H9 (cell line): ENCODE measurements around the gene POLR3H. TPM values are rescaled to one million over a fixed set of nuclear protein-coding genes. Genes with fewer than 3 reads are reported as not detected.

Experiments
- DNase-seq: peaks from one replicate; pipeline ENCODE4 v3.0.0-alpha.2; 2017
- H2AFZ ChIP-seq: one replicate; pipeline ENCODE4 v1.6.1; 2013; ENCODE audit warnings: mild to moderate bottlenecking, low read length, control low read depth, moderate library complexity
- H2AK5ac ChIP-seq: 2 replicates; pipeline ENCODE4 v1.6.1; 2013; ENCODE audit warnings: low read length, control low read depth, mixed read lengths; ENCODE audit not compliant: insufficient read length
- H2BK120ac ChIP-seq: one replicate; pipeline ENCODE4 v1.6.1; 2013; ENCODE audit warnings: low read depth, mild to moderate bottlenecking, low read length, control low read depth, inconsistent platforms; ENCODE audit not compliant: poor library complexity, severe bottlenecking
- H2BK12ac ChIP-seq: 2 replicates; pipeline ENCODE4 v1.6.1; 2013; ENCODE audit warnings: low read length, control low read depth, mixed read lengths, low read depth; ENCODE audit not compliant: insufficient read length
- H2BK15ac ChIP-seq: 2 replicates; pipeline ENCODE4 v1.6.1; 2013; ENCODE audit warnings: low read depth, low read length, control low read depth
- H2BK20ac ChIP-seq: one replicate; pipeline ENCODE4 v1.6.1; 2013; ENCODE audit warnings: low read depth, mild to moderate bottlenecking, low read length, control low read depth, inconsistent platforms; ENCODE audit not compliant: poor library complexity, severe bottlenecking
- H2BK5ac ChIP-seq: 2 replicates; pipeline ENCODE4 v1.6.1; 2013; ENCODE audit warnings: low read length, control low read depth, mixed read lengths; ENCODE audit not compliant: insufficient read length
- H3K14ac ChIP-seq: 2 replicates; pipeline ENCODE4 v1.6.1; 2013; ENCODE audit warnings: low read length, control low read depth; ENCODE audit not compliant: insufficient read depth
- H3K18ac ChIP-seq: 2 replicates; pipeline ENCODE4 v1.6.1; 2013; ENCODE audit warnings: low read depth, mild to moderate bottlenecking, mixed read lengths, low read length, control low read depth; ENCODE audit not compliant: insufficient read length
- H3K23ac ChIP-seq: 2 replicates; pipeline ENCODE4 v1.6.1; 2013; ENCODE audit warnings: low read length, control low read depth, mixed read lengths, low read depth; ENCODE audit not compliant: insufficient read length
- H3K23me2 ChIP-seq: 2 replicates; pipeline ENCODE4 v1.6.1; 2013; ENCODE audit warnings: low read depth, mild to moderate bottlenecking, mixed read lengths, low read length, control low read depth; ENCODE audit not compliant: insufficient read length, poor library complexity, severe bottlenecking
- H3K27ac ChIP-seq: 2 replicates; pipeline ENCODE4 v1.5.1; 2013; ENCODE audit warnings: low read length, control low read depth, mixed read lengths, low read depth; ENCODE audit not compliant: insufficient read length
- H3K27me3 ChIP-seq: 2 replicates; pipeline ENCODE4 v1.6.1; 2013; ENCODE audit warnings: low read length, control low read depth, inconsistent platforms; ENCODE audit not compliant: insufficient read depth
- H3K4ac ChIP-seq: 2 replicates; pipeline ENCODE4 v1.6.1; 2013; ENCODE audit warnings: low read depth, mild to moderate bottlenecking, control low read depth, inconsistent platforms, low read length, moderate library complexity
- H3K4me1 ChIP-seq: 2 replicates; pipeline ENCODE4 v1.6.1; 2013; ENCODE audit warnings: low read length, control low read depth, inconsistent platforms; ENCODE audit not compliant: insufficient read depth
- H3K4me2 ChIP-seq: 2 replicates; pipeline ENCODE4 v1.6.1; 2013; ENCODE audit warnings: low read length, control low read depth, mixed read lengths; ENCODE audit not compliant: insufficient read length, insufficient read depth
- H3K56ac ChIP-seq: 2 replicates; pipeline ENCODE4 v1.6.1; 2013; ENCODE audit warnings: low read depth, mild to moderate bottlenecking, mixed read lengths, low read length, control low read depth; ENCODE audit not compliant: insufficient read length
- H3K79me1 ChIP-seq: 2 replicates; pipeline ENCODE4 v1.6.1; 2013; ENCODE audit warnings: low read depth, mild to moderate bottlenecking, moderate library complexity, low read length, control low read depth, inconsistent platforms; ENCODE audit not compliant: insufficient read depth, poor library complexity, severe bottlenecking
- H3K79me2 ChIP-seq: 2 replicates; pipeline ENCODE4 v1.6.1; 2013; ENCODE audit warnings: low read length, control low read depth, inconsistent platforms; ENCODE audit not compliant: insufficient read depth
- H3K9ac ChIP-seq: 2 replicates; pipeline ENCODE4 v1.6.1; 2013; ENCODE audit warnings: low read length, control low read depth, mixed read lengths; ENCODE audit not compliant: insufficient read length; ENCODE audit errors: extremely low read depth
- H3K9me3 ChIP-seq: one replicate; pipeline ENCODE4 v1.6.1; 2013; ENCODE audit warnings: low read depth, low read length, inconsistent platforms; ENCODE audit not compliant: control insufficient read depth
- H3T11ph ChIP-seq: one replicate; pipeline ENCODE4 v1.6.1; 2013; ENCODE audit warnings: mild to moderate bottlenecking, low read length, control low read depth, inconsistent platforms
- H4K20me1 ChIP-seq: one replicate; pipeline ENCODE4 v1.6.1; 2013; ENCODE audit not compliant: control insufficient read depth, insufficient read length, insufficient read depth
- H4K5ac ChIP-seq: 2 replicates; pipeline ENCODE4 v1.6.1; 2013; ENCODE audit warnings: low read depth, mild to moderate bottlenecking, mixed read lengths, low read length, control low read depth; ENCODE audit not compliant: insufficient read length
- H4K8ac ChIP-seq: replicated peaks from 2 replicates; pipeline ENCODE4 v1.6.1; 2013; ENCODE audit warnings: low read length, control low read depth, mixed read lengths, low read depth; ENCODE audit not compliant: insufficient read length
- H4K91ac ChIP-seq: 2 replicates; pipeline ENCODE4 v1.6.1; 2013; ENCODE audit warnings: low read depth, mild to moderate bottlenecking, moderate library complexity, mixed read lengths, low read length, control low read depth; ENCODE audit not compliant: insufficient read length
- H3K27ac Mint-ChIP-seq, 3 experiments: 2 replicates in 2 of 3; 3 replicates in 1 of 3; pipeline ENCODE4 v1.8.0; 2020 to 2021; ENCODE audit warnings: mixed read lengths in 3 of 3, mild to moderate bottlenecking in 1 of 3, moderate library complexity in 1 of 3
- H3K27me3 Mint-ChIP-seq: 2 replicates; pipeline ENCODE4 v1.8.0; 2021; ENCODE audit warnings: low read depth, mild to moderate bottlenecking, moderate library complexity, mixed read lengths
- H3K36me3 Mint-ChIP-seq, 3 experiments: 2 replicates in 2 of 3; 3 replicates in 1 of 3; pipeline ENCODE4 v1.8.0; 2020 to 2021; ENCODE audit warnings: low read depth in 3 of 3, mixed read lengths in 3 of 3; ENCODE audit not compliant: insufficient read depth in 1 of 3
- H3K4me1 Mint-ChIP-seq, 2 experiments: 2 replicates each; pipeline ENCODE4 v1.8.0; 2020; ENCODE audit warnings: mixed read lengths in 2 of 2
- H3K4me3 Mint-ChIP-seq, 2 experiments: 2 replicates in 1 of 2; 3 replicates in 1 of 2; pipeline ENCODE4 v1.8.0; 2020 to 2021; ENCODE audit warnings: mild to moderate bottlenecking in 2 of 2, mixed read lengths in 2 of 2, moderate library complexity in 1 of 2
- H3K9me3 Mint-ChIP-seq, 2 experiments: 2 replicates in 1 of 2; 3 replicates in 1 of 2; pipeline ENCODE4 v1.8.0; 2020; ENCODE audit warnings: mild to moderate bottlenecking in 2 of 2, mixed read lengths in 2 of 2, moderate library complexity in 1 of 2
- CTCF ChIP-seq: fragments of 200-600 bp; sonication (generic); conservative IDR thresholded peaks from 3 replicates; pipeline ENCODE4 v1.8.0; 2021; ENCODE audit warnings: antibody characterized with exemption, mild to moderate bottlenecking
- WGBS: extraction: QIAGEN DNeasy Blood & Tissue Kit; methylation state at CpG from one replicate; pipeline ENCODE4 v1.1.7; 2013; ENCODE audit warnings: missing lambda C conversion rate, low lambda C conversion rate, mixed read lengths; ENCODE audit not compliant: insufficient read length; ENCODE audit errors: extremely low coverage; 5-methylcytosine and 5-hydroxymethylcytosine counted together
- total RNA-seq: library from RNA; stranded (reverse); gene quantifications from 2 replicates; pipeline ENCODE4 v1.2.1, GENCODE V29; 2021

Gene POLR3H
- total RNA-seq, 1 experiment from 2014 or later = 68.2 TPM

DNA sequence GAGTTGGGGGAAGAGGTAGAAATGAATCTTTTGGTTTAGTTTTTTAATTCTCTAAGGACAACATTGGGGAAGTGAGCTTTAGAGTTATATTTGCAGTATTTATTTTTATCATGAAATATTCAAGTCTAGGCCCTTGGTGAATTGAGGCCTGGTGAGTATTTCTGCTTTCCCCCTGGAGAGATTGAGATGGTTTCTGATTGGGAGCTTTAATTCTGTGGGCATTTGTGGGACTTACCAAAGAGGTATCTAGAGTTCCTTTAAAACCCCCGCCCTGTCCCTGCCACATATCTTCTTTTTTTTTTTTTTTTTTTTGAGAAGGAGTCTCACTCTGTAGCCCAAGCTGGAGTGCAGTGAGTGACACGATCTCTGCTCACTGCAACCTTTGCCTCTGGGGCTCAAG lies 65.8 kb downstream of the POLR3H start:
- Mint-ChIP-seq H3K36me3 (no peaks in the 10 kb centered on the region), H3K4me1 (peaks cover 40 to 44% of the 10 kb centered on the region in 2 experiments), H3K9me3 (no peaks in the 10 kb centered on the region), H3K27me3 (no peaks in the 10 kb centered on the region), H3K4me3 (no peak overlapping the region; a peak in 1 of 5 replicates), H3K27ac (peak overlapping the region in 2 of 3 experiments; percentile 51 to 75; a peak in 2 of 7 replicates)
- no peak for TF ChIP-seq CTCF
- Histone ChIP-seq H2AFZ (no peak overlapping the region), H3K4me1 (peaks cover 10% of the 10 kb centered on the region; the same call in 1 of the 2 replicates), H2BK120ac (no peak overlapping the region), H3K27me3 (no peaks in the 10 kb centered on the region), H3K23me2 (no peaks in the 10 kb centered on the region), H3K9me3 (no peaks in the 10 kb centered on the region), H3K9ac (no peak overlapping the region), H2BK15ac (no peak overlapping the region), H3K56ac (no peak overlapping the region), H4K20me1 (peaks cover 2% of the 10 kb centered on the region), H3T11ph (no peak overlapping the region), H3K4me2 (no peak overlapping the region), H3K14ac (no peak overlapping the region), H2AK5ac (no peak overlapping the region), H3K79me1 (peaks cover 5% of the 10 kb centered on the region), H2BK20ac (no peak overlapping the region), H2BK12ac (no peak overlapping the region), H3K18ac (no peak overlapping the region), H4K8ac (no peak overlapping the region), H3K79me2 (peaks cover 4% of the 10 kb centered on the region; the same call in 1 of the 2 replicates), H3K4ac (no peak overlapping the region), H4K91ac (no peak overlapping the region), H3K27ac (no peak overlapping the region), H3K23ac (no peak overlapping the region), H4K5ac (no peak overlapping the region), H2BK5ac (no peak overlapping the region)
- no peak for DNase-seq
- WGBS = no CpG with 5 or more reads among the region's 2 CpGs

Other genes starting within 250 kb of the POLR3H start
- 67.0 and 69.3 TPM in 2 replicates for gene ZC3H7B, start 242.9 kb downstream of the POLR3H start, total RNA-seq
- gene TEF, start 162.5 kb downstream of the POLR3H start, total RNA-seq = 17.7 and 17.9 TPM in 2 replicates
- 75.8 and 78.0 TPM in 2 replicates for gene TOB2, start 97.7 kb downstream of the POLR3H start, total RNA-seq
- gene PHF5A, start 75.8 kb downstream of the POLR3H start, total RNA-seq = 114 and 128 TPM in 2 replicates
- 64.9 and 66.6 TPM in 2 replicates for gene ACO2, start 75.4 kb downstream of the POLR3H start, total RNA-seq
- 1.0 and 1.2 TPM in 2 replicates for gene CSDC2, start 16.5 kb upstream of the POLR3H start, total RNA-seq
- 18.4 and 19.8 TPM in 2 replicates for gene PMM1, start 45.4 kb upstream of the POLR3H start, total RNA-seq
- 28.3 and 30.2 TPM in 2 replicates for gene DESI1, start 76.6 kb upstream of the POLR3H start, total RNA-seq
- 461 and 466 TPM in 2 replicates for gene XRCC6, start 76.8 kb upstream of the POLR3H start, total RNA-seq
- gene SNU13, start 144.4 kb upstream of the POLR3H start, total RNA-seq = 203 and 204 TPM in 2 replicates
- gene MEI1, start 155.0 kb upstream of the POLR3H start, total RNA-seq = 0.20 TPM in 1 of 2 replicates, not detected in the other